CD4-positive, alpha-beta memory T cell (primary cell): ENCODE results near the gene RINL. TPM values are rescaled to one million over a fixed set of nuclear protein-coding genes. Genes with fewer than 3 reads are reported as not detected.
"Not testable (repeated sequence)": the region's sequence is repeated elsewhere in the genome, so short reads cannot be mapped to it uniquely, and the experiment has no call there.

Source experiments
- CTCF ChIA-PET: fragments of 350-600 bp; sonication (Branson Sonifier 250); formaldehyde crosslinking; loops from one replicate; lab custom pipeline; 2021; ENCODE audit warnings: inconsistent platforms; ENCODE audit not compliant: partially characterized antibody; lab: Charles Lee
- POLR2A ChIA-PET: fragments of 350-600 bp; sonication (Branson Sonifier 250); formaldehyde crosslinking; loops from one replicate; lab custom pipeline; 2021; ENCODE audit not compliant: partially characterized antibody; lab: Charles Lee
- DNase-seq, 5 donors: peaks; one replicate each; pipeline versions ENCODE4 v3.0.0 to v3.0.0-alpha.2; 2020 to 2022; ENCODE audit warnings: mixed read lengths in 1 of 5
- H3K27ac ChIP-seq: one replicate; pipeline ENCODE4 v1.7.0; 2013; ENCODE audit warnings: low read depth, low read length
- H3K27me3 ChIP-seq: 2 replicates; pipeline ENCODE4 v1.7.0; 2013; ENCODE audit warnings: mild to moderate bottlenecking, low read length, moderate library complexity; ENCODE audit not compliant: insufficient read depth
- H3K36me3 ChIP-seq: 2 replicates; pipeline ENCODE4 v1.7.0; 2013; ENCODE audit warnings: mild to moderate bottlenecking, low read length, moderate library complexity; ENCODE audit not compliant: insufficient read depth
- H3K4me1 ChIP-seq: 2 replicates; pipeline ENCODE4 v1.7.0; 2013; ENCODE audit warnings: mild to moderate bottlenecking, low read length, moderate library complexity; ENCODE audit not compliant: insufficient read depth
- H3K4me3 ChIP-seq, 2 donors: one replicate each; pipeline ENCODE4 v1.7.0; 2013; ENCODE audit warnings: low read length in 2 of 2, mild to moderate bottlenecking in 1 of 2
- H3K9me3 ChIP-seq, 2 donors: one replicate each; pipeline ENCODE4 v1.7.0; 2013; ENCODE audit warnings: low read length in 2 of 2, control low read depth in 1 of 2; ENCODE audit not compliant: control insufficient read depth in 1 of 2
- H3K27ac Mint-ChIP-seq, 7 donors: one replicate each; pipeline ENCODE4 v1.8.0; 2020 to 2021; ENCODE audit warnings: mixed read lengths in 7 of 7, mild to moderate bottlenecking in 6 of 7, inconsistent platforms in 3 of 7, moderate library complexity in 3 of 7
- H3K27me3 Mint-ChIP-seq, 2 donors: one replicate each; pipeline ENCODE4 v1.8.0; 2020 to 2021; ENCODE audit warnings: mixed read lengths in 2 of 2
- H3K36me3 Mint-ChIP-seq, 2 donors: one replicate each; pipeline ENCODE4 v1.8.0; 2020 to 2021; ENCODE audit warnings: mixed read lengths in 2 of 2, inconsistent platforms in 1 of 2, mild to moderate bottlenecking in 1 of 2
- H3K4me1 Mint-ChIP-seq, 4 donors: one replicate each; pipeline ENCODE4 v1.8.0; 2020 to 2021; ENCODE audit warnings: mixed read lengths in 4 of 4, mild to moderate bottlenecking in 1 of 4
- H3K4me3 Mint-ChIP-seq, 8 donors: one replicate each; pipeline ENCODE4 v1.8.0; 2020 to 2021; ENCODE audit warnings: mixed read lengths in 8 of 8, mild to moderate bottlenecking in 7 of 8, moderate library complexity in 6 of 8, inconsistent platforms in 3 of 8
- H3K9me3 Mint-ChIP-seq, 8 donors: one replicate each; pipeline ENCODE4 v1.8.0; 2020 to 2021; ENCODE audit warnings: mixed read lengths in 8 of 8, mild to moderate bottlenecking in 5 of 8, inconsistent platforms in 3 of 8, moderate library complexity in 1 of 8
- intact Hi-C: fragments of 100-400 bp; cut with micrococcal nuclease; formaldehyde crosslinking; loops from one replicate; pipeline ENCODE4 v1.15.1; 2023
- polyA plus RNA-seq, 2 donors: library from polyadenylated mRNA; unstranded; fragments of 300-500 nt; fragmentation: Illumina TruSeq; gene quantifications; one replicate each; pipeline ENCODE4 v1.2.3, GENCODE V29; 2021
- total RNA-seq, 2 experiments: library from RNA; stranded (reverse); gene quantifications; one replicate each; pipeline ENCODE4 v1.2.3, GENCODE V29; 2021

The RINL gene
- total and polyA plus RNA-seq, 4 experiments from 2014 or later = 20.9 to 65.9 (median 58.8) TPM

GRCh38 chr19:38833092-38833425, 45.0 kb downstream of the RINL start:
- H3K27me3 ChIP-seq = no peaks in the 10 kb centered on the region
- Mint-ChIP-seq H3K9me3 (peaks cover 0 to 2% (median 0%) of the 10 kb centered on the region in 8 donors), H3K36me3 (peaks cover 27 to 47% of the 10 kb centered on the region in 2 donors), H3K27ac (peak overlapping the region in 3 of 7 donors; percentile 29 to 94 (median 75)), H3K27me3 (no peaks in the 10 kb centered on the region), H3K4me1 (peaks cover 12 to 34% (median 22%) of the 10 kb centered on the region in 4 donors), H3K4me3 (peak overlapping the region in 2 of 8 donors; percentile 25 to 36)
- DNase-seq = no peak
- no peak overlapping the region for H3K4me3 ChIP-seq
- H3K9me3 ChIP-seq = no peaks in the 10 kb centered on the region
- H3K27ac ChIP-seq = no peak overlapping the region
- ChIA-PET POLR2A (interaction anchor here (0.9 to 7.8 kb wide), 6 partner anchors 9 to 46 kb away, joined by 4 to 130 read pairs (median 10); partner anchors contain the start of genes HNRNPL and RINL), CTCF (interaction anchor here (1.7 to 1.9 kb wide), 3 partner anchors 36 to 98 kb away, joined by 3 to 12 read pairs (median 8); partner anchors contain the start of genes MRPS12 and SARS2)
- intact Hi-C loops = no loop called here
- H3K36me3 ChIP-seq = peaks cover 33% of the 10 kb centered on the region
- H3K4me1 ChIP-seq = peaks cover 22% of the 10 kb centered on the region

GRCh38 chr19:38831142-38831605, 46.9 kb downstream of the RINL start:
- no peaks in the 10 kb centered on the region for H3K27me3 ChIP-seq
- H3K27ac Mint-ChIP-seq = peak overlapping the region; percentile 92 to 98 (median 95)
- peaks cover 22% of the 10 kb centered on the region for H3K36me3 ChIP-seq
- H3K27me3 Mint-ChIP-seq = no peaks in the 10 kb centered on the region
- peak overlapping the region; percentile 88 to 95 (median 94) for H3K4me3 Mint-ChIP-seq
- intact Hi-C loops = loop anchor here (1.0 kb wide), 4 partner anchors 11 to 68 kb away; partner anchors contain the start of genes NFKBIB and SIRT2
- peaks cover 22% of the 10 kb centered on the region for H3K4me1 ChIP-seq
- POLR2A ChIA-PET = interaction anchor here (0.6 to 7.8 kb wide), 13 partner anchors 9 to 428 kb away, joined by 3 to 130 read pairs (median 6); partner anchors contain the start of genes ACTN4, FAM98C, HNRNPL and RINL
- H3K27ac ChIP-seq = peak overlapping the region; percentile 79
- no peaks in the 10 kb centered on the region for H3K9me3 ChIP-seq
- peaks cover 0 to 2% (median 0%) of the 10 kb centered on the region in 8 donors for H3K9me3 Mint-ChIP-seq
- H3K4me1 Mint-ChIP-seq = peaks cover 17 to 50% (median 32%) of the 10 kb centered on the region in 4 donors
- CTCF ChIA-PET = interaction anchor here (1.0 to 2.8 kb wide), 10 partner anchors 9 to 428 kb away, joined by 3 to 14 read pairs (median 6); partner anchors contain the start of genes FAM98C, MRPS12, RINL and SARS2
- peaks cover 24 to 43% of the 10 kb centered on the region in 2 donors for H3K36me3 Mint-ChIP-seq
- DNase-seq = peak in 1 of 5 donors; percentile 57
- peak overlapping the region; percentile 82 to 87 for H3K4me3 ChIP-seq

GRCh38 chr19:38830039-38830733, 47.9 kb downstream of the RINL start:
- H3K27me3 Mint-ChIP-seq = no peaks in the 10 kb centered on the region
- peak overlapping the region in 6 of 7 donors; percentile 29 to 95 (median 92) for H3K27ac Mint-ChIP-seq
- ChIA-PET CTCF (interaction anchor here (1.0 to 2.8 kb wide), 2 partner anchors 10 to 34 kb away, joined by 3 to 10 read pairs; no protein-coding TSS in a partner anchor), POLR2A (interaction anchor here (0.5 to 7.8 kb wide), 3 partner anchors 11 to 24 kb away, joined by 4 to 130 read pairs (median 52); partner anchors contain the start of gene HNRNPL)
- peaks cover 22% of the 10 kb centered on the region for H3K4me1 ChIP-seq
- no peaks in the 10 kb centered on the region for H3K27me3 ChIP-seq
- no peak overlapping the region for H3K27ac ChIP-seq
- peaks cover 22 to 41% of the 10 kb centered on the region in 2 donors for H3K36me3 Mint-ChIP-seq
- peak overlapping the region in 1 of 2 donors; percentile 87 for H3K4me3 ChIP-seq
- peaks cover 19 to 55% (median 33%) of the 10 kb centered on the region in 4 donors for H3K4me1 Mint-ChIP-seq
- H3K9me3 ChIP-seq = no peaks in the 10 kb centered on the region
- intact Hi-C loops = no loop called here
- peak overlapping the region; percentile 88 to 95 (median 94) for H3K4me3 Mint-ChIP-seq
- peaks cover 0 to 2% (median 0%) of the 10 kb centered on the region in 8 donors for H3K9me3 Mint-ChIP-seq
- DNase-seq = no peak
- H3K36me3 ChIP-seq = peaks cover 14% of the 10 kb centered on the region

- H3K9me3 ChIP-seq, H3K27me3 ChIP-seq, DNase-seq, intact Hi-C loops, H3K27me3 Mint-ChIP-seq, H3K4me3 ChIP-seq, H3K27ac Mint-ChIP-seq, H3K9me3 Mint-ChIP-seq, H3K27ac ChIP-seq: not testable (repeated sequence)
- Histone ChIP-seq H3K4me1 (peaks cover 22% of the 10 kb centered on the region), H3K36me3 (peaks cover 14% of the 10 kb centered on the region)
- CTCF ChIA-PET = interaction anchor here (0.9 to 1.0 kb wide), 2 partner anchors 35 to 49 kb away, joined by 3 read pairs; partner anchors contain the start of gene RINL
- POLR2A ChIA-PET = interaction anchor here (0.6 to 7.8 kb wide), 3 partner anchors 21 to 101 kb away, joined by 3 to 130 read pairs (median 4); partner anchors contain the start of genes HNRNPL, MRPS12 and SARS2
- H3K4me1 Mint-ChIP-seq = peaks cover 19 to 63% (median 38%) of the 10 kb centered on the region in 4 donors
- H3K36me3 Mint-ChIP-seq = peaks cover 30 to 51% of the 10 kb centered on the region in 2 donors
- H3K4me3 Mint-ChIP-seq = peak overlapping the region in 1 of 8 donors; percentile 58
These were observed 48.9 kb downstream of the RINL start for GRCh38 chr19:38829203-38829602.

GRCh38 chr19:38826856-38827551, 51.1 kb downstream of the RINL start:
- peaks cover 49 to 73% of the 10 kb centered on the region in 2 donors for H3K36me3 Mint-ChIP-seq
- DNase-seq = no peak
- peak overlapping the region in 2 of 7 donors; percentile 6 to 13 for H3K27ac Mint-ChIP-seq
- H3K4me1 ChIP-seq = peaks cover 16% of the 10 kb centered on the region
- H3K4me3 Mint-ChIP-seq = no peak overlapping the region
- no peaks in the 10 kb centered on the region for H3K9me3 ChIP-seq
- no peak overlapping the region for H3K4me3 ChIP-seq
- no peaks in the 10 kb centered on the region for H3K27me3 ChIP-seq
- intact Hi-C loops = no loop called here
- ChIA-PET POLR2A (no interaction called here), CTCF (interaction anchor here (0.6 to 1.2 kb wide), 2 partner anchors 15 to 73 kb away, joined by 3 read pairs; partner anchors contain the start of genes NFKBIB and SIRT2)
- H3K9me3 Mint-ChIP-seq = no peaks in the 10 kb centered on the region
- no peak overlapping the region for H3K27ac ChIP-seq
- H3K36me3 ChIP-seq = peaks cover 19% of the 10 kb centered on the region
- H3K27me3 Mint-ChIP-seq = no peaks in the 10 kb centered on the region
- peaks cover 24 to 66% (median 45%) of the 10 kb centered on the region in 4 donors for H3K4me1 Mint-ChIP-seq

GRCh38 chr19:38825936-38826335, 52.1 kb downstream of the RINL start:
- H3K27me3 Mint-ChIP-seq, H3K4me3 ChIP-seq, H3K4me3 Mint-ChIP-seq, DNase-seq, H3K9me3 Mint-ChIP-seq, H3K27ac ChIP-seq, H3K27me3 ChIP-seq, H3K27ac Mint-ChIP-seq, H3K9me3 ChIP-seq, intact Hi-C loops: not testable (repeated sequence)
- peaks cover 10% of the 10 kb centered on the region for H3K4me1 ChIP-seq
- POLR2A ChIA-PET = interaction anchor here (0.8 kb wide), 1 partner anchor 9 kb away, joined by 3 read pairs; no protein-coding TSS in a partner anchor
- H3K36me3 Mint-ChIP-seq = peaks cover 51 to 67% of the 10 kb centered on the region in 2 donors
- CTCF ChIA-PET = interaction anchor here (1.1 kb wide), 1 partner anchor 61 kb away, joined by 5 read pairs; no protein-coding TSS in a partner anchor
- H3K36me3 ChIP-seq = peaks cover 19% of the 10 kb centered on the region
- peaks cover 20 to 56% (median 38%) of the 10 kb centered on the region in 4 donors for H3K4me1 Mint-ChIP-seq
